AG04449 (cell line): ENCODE data around the gene SLC38A3.

Experiments used
- CTCF ChIA-PET: fragments of 350-600 bp; formaldehyde crosslinking; extraction: SDS; loops from one replicate; lab custom pipeline; 2021; ENCODE audit warnings: antibody characterized with exemption; lab: Yijun Ruan, JAX
- POLR2A ChIA-PET: fragments of 400-600, 350-600 bp; formaldehyde crosslinking; extraction: SDS; loops from one replicate; lab custom pipeline; 2020; ENCODE audit warnings: antibody characterized with exemption, inconsistent platforms; lab: Yijun Ruan, JAX
- DNase-seq: peaks from one replicate; pipeline ENCODE4 v3.0.0-alpha.2; 2010; ENCODE audit warnings: low read depth, low spot score
- H3K4me3 ChIP-seq: 2 replicates; pipeline ENCODE4 v1.5.1; 2011; ENCODE audit warnings: low read depth, mild to moderate bottlenecking, control low read depth, low read length
- TF ChIP-seq, protein P1 (sequence below): IDR thresholded peaks from one replicate; pipeline ENCODE4 v1.5.1; 2011; ENCODE audit warnings: mild to moderate bottlenecking, moderate library complexity, low read length, control low read depth, inconsistent platforms; ENCODE audit not compliant: insufficient read depth; ENCODE audit errors: missing control alignments

The SLC38A3 gene

GRCh38 chr3:50185230-50185629, 19.8 kb upstream of the SLC38A3 start:
- ChIA-PET CTCF (interaction anchor here (16.0 to 25.9 kb wide), 4 partner anchors 4 to 59 kb away, joined by 283 to 1029 read pairs (median 550); partner anchors contain the start of genes GNAT1 and SLC38A3), POLR2A (no interaction called here)
- H3K4me3 ChIP-seq: no peak overlapping the region
- TF ChIP-seq, protein P1, sequence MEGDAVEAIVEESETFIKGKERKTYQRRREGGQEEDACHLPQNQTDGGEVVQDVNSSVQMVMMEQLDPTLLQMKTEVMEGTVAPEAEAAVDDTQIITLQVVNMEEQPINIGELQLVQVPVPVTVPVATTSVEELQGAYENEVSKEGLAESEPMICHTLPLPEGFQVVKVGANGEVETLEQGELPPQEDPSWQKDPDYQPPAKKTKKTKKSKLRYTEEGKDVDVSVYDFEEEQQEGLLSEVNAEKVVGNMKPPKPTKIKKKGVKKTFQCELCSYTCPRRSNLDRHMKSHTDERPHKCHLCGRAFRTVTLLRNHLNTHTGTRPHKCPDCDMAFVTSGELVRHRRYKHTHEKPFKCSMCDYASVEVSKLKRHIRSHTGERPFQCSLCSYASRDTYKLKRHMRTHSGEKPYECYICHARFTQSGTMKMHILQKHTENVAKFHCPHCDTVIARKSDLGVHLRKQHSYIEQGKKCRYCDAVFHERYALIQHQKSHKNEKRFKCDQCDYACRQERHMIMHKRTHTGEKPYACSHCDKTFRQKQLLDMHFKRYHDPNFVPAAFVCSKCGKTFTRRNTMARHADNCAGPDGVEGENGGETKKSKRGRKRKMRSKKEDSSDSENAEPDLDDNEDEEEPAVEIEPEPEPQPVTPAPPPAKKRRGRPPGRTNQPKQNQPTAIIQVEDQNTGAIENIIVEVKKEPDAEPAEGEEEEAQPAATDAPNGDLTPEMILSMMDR: no peak
- no peak for DNase-seq

DNA sequence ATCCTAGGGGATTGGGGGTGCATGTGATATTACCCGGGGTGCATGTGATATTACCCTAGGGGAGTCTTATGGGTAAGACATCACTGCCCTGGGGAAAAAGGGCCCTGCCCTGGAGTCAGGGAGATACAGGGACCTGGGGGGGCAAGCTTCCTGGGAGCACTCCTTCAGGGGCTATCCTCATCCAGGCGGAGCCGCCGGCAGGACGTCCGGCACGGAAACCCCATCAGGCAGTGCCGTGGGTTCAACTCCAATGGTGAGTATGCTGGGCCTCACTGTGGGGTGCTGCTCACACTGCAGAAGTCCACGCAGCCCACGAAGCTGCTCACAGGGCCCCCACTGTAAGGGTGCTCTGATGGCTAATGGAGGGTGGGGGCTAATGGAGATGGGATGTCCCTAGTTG, 19.0 kb upstream of the SLC38A3 start:
- CTCF ChIA-PET: interaction anchor here (1.4 to 25.9 kb wide), 5 partner anchors 3 to 347 kb away, joined by 3 to 1029 read pairs (median 283); partner anchors contain the start of genes GNAT1 and SLC38A3

GRCh38 chr3:50187750-50188149, 17.3 kb upstream of the SLC38A3 start:
- CTCF ChIA-PET: interaction anchor here (1.4 to 21.6 kb wide), 4 partner anchors 14 to 348 kb away, joined by 3 to 1029 read pairs (median 550); partner anchors contain the start of gene SLC38A3
- TF ChIP-seq, protein P1: no peak
- H3K4me3 ChIP-seq: no peak overlapping the region
- POLR2A ChIA-PET: no interaction called here
- DNase-seq: no peak

More for the DNA sequence above, 19.0 kb upstream of the SLC38A3 start:
- DNase-seq: no peak
- no peak overlapping the region for H3K4me3 ChIP-seq
- POLR2A ChIA-PET: no interaction called here
- TF ChIP-seq, protein P1: no peak

GRCh38 chr3:50189274-50189673, 15.8 kb upstream of the SLC38A3 start:
- CTCF ChIA-PET: interaction anchor here (0.8 to 21.6 kb wide), 14 partner anchors 16 to 350 kb away, joined by 3 to 1029 read pairs (median 4); partner anchors contain the start of genes LSMEM2 and SLC38A3

DNA sequence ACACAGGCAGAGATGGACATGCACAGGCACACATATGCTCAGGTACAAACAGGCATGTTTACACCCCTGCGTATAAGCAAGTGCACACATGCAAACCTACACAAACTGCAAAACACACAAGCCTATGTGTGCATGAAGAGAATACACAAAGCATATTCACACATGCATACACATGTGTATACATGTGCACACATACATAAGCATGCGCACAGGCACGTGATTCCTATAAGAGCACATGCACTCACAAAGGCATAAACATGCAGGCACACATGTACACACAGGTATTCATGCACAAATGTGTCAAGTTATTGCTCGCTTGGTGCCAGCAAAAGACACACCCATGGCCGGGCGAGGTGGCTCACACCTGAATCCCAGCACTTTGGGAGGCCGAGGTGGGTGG, 15.1 kb upstream of the SLC38A3 start:
- no peak overlapping the region for H3K4me3 ChIP-seq
- ChIA-PET POLR2A (no interaction called here), CTCF (interaction anchor here (0.8 to 21.6 kb wide), 12 partner anchors 16 to 134 kb away, joined by 3 to 1029 read pairs (median 7); partner anchors contain the start of genes LSMEM2, SEMA3B and SLC38A3)
- TF ChIP-seq, protein P1: no peak
- DNase-seq: no peak

More at GRCh38 chr3:50189274-50189673, 15.8 kb upstream of the SLC38A3 start:
- TF ChIP-seq, protein P1: peak; percentile 94
- DNase-seq: peak; percentile 31
- H3K4me3 ChIP-seq: no peak overlapping the region
- POLR2A ChIA-PET: interaction anchor here (1.0 kb wide), 1 partner anchor 69 kb away, joined by 5 read pairs; no protein-coding TSS in a partner anchor

DNA sequence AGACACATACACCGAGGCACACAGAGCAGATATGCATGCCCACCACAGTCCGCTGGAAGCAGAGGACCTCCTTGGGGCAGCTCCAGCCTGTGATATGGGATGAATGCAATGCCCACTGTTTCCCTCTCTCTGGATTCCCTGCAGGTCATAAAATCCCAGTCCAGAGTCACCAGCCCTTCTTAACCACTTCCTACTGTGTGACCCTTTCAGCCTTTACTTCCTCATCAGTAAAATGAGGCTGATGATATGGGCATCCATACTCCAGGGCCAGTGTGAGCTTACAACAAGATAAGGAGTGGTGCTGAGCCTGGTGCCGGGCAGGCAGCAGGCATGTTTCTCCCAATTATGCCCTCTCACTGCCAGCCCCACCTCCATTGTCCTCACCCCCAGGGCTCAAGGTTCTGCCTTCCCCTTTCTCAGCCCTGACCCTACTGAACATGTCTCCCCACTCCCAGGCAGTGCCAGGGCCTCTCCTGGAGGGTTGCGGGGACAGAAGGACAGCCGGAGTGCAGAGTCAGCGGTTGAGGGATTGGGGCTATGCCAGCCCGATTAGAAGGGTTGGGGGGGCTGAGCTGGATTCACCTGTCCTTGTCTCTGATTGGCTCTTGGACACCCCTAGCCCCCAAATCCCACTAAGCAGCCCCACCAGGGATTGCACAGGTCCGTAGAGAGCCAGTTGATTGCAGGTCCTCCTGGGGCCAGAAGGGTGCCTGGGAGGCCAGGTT, 14.0 kb upstream of the SLC38A3 start, which contains the start of gene GNAT1:
GNAT1 (plus strand) TSS at position 675 of the 725 bp plus-strand sequence. CDS start 116 bp downstream, outside the sequence.
- POLR2A ChIA-PET: no interaction called here
- H3K4me3 ChIP-seq: no peak within 1 kb of the TSS
- no peak for DNase-seq
- CTCF ChIA-PET: interaction anchor here (0.5 to 21.6 kb wide), 14 partner anchors 17 to 388 kb away, joined by 3 to 1029 read pairs (median 19); partner anchors contain the start of genes INKA1, LSMEM2, SEMA3B and SLC38A3
- TF ChIP-seq, protein P1: no peak
